Stimulated activated CD4-positive, alpha-beta T cell treated with anti-CD3 and anti-CD28 coated beads, Interleukin-2, amount 100 ng/mL, for 4 hours (primary cell): Measurements from ENCODE around the gene ANKS1B.

Experiments
- DNase-seq: peaks from one replicate; pipeline ENCODE4 v3.0.0-alpha.2; 2020; ENCODE audit warnings: low read depth

ANKS1B gene

GRCh38 chr12:98939350-98939749, 1045.4 kb downstream of the ANKS1B start:
- no peak for DNase-seq

DNA sequence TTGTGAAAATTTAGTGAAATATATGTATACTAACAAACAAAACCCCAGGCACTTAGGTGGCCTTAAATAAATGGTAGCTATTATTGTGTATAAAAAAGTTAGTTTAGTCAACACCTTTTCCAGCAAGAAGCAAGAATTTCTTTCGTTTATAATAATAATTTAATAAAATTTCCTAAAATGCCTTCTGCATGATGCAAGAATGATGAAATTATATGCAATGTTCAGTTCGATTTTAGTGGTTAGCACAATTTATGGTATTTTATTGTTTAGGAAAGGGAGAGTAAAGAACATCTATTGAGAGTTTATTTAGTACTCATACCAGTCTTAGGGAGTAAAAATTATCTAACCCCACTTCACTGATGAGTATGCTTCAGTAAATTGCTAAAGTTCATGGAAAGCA, 1048.9 kb downstream of the ANKS1B start:
- no peak for DNase-seq

DNA sequence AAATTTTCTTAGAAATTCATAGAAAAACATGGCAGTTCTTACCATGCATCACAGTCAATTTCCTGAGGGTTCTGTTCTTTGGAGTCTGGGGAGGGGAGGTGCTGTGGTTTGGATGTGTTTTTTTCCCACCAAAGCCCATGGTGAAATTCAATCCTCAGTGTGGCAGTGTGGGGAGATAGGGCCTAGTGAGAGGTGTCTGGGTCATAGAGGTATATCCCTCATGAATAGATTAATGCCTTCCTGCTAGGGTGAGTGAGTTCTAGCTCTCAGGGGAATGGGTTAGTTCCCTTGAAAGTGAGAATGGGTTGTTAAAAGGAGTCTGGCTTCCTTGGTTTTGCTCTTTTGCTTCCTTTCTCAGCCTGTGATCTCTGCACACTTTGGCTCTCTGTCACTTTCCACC, 1061.9 kb downstream of the ANKS1B start:
- DNase-seq: no peak

DNA sequence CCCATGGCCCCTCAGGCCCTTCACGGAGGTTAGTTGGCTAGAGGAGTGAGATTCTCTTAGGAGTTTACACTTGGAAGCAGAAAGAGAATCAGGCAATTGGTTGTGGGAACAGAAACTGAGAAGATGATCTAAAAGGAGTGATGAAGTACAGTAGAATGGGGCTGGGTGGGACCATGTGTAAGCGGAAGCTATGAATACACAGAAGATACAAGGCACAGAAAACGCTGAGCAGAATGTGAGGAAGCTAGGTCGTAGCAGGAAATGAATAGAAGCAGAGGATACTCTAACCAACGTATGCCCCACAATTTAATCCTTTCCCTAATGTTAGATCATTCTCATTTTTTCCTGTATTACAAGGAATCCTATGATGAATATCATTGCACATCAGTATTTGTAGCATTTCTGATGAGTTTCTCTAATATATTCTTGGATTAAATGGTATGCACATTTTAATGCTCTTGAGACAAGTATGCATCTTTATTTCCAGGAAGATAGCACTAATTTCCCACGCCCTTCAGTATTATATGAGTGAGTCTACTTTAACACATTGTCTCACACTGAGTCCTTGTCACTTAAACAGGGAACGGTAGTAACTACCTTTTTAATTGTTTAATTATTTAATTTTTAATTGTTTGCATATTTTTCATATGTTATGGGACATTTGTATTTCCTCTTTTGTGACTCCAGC, 1066.4 kb downstream of the ANKS1B start:
- no peak for DNase-seq

DNA sequence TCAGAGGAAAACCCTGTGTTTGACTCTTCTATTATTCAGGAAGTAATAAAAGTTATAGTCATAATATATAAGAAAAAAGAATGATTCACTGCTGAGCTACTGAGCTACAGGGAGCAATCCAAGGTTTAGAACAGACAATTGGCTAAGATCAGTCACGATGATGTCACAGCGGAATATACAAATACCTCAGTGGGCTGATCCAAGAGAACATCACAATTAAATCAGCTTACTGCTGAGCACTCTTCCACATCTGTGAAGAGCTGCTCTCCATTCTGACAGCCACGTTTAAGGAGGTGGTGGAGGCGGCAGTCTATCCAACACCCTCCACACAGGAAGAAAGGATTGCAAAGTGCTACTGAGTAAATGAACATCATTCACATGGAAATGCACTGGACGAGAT, 1068.6 kb downstream of the ANKS1B start:
- no peak for DNase-seq

- DNase-seq: no peak
These were observed 1072.2 kb downstream of the ANKS1B start for GRCh38 chr12:98912401-98912974.

GRCh38 chr12:98911396-98911795, 1073.3 kb downstream of the ANKS1B start:
- no peak for DNase-seq

DNA sequence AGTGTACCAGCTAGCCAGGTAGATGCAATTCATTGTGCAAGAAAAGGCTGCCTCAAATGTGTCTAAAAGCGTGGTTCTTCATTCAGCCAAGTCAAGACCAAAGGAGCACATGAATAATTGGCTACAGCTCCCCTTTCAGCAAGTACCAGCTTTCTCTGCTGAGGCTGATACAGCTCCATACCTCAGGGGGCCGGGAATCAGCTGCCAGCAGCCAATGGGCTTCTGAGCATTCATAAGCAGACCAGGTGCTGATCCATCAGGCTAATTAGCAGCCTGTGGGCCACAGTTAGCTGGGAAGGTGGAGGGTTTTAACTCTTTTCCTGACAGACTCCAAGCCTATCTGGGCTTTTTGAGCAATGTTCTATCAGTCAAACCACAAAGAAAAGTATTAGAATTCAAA, 1075.0 kb downstream of the ANKS1B start:
- DNase-seq: no peak

DNA sequence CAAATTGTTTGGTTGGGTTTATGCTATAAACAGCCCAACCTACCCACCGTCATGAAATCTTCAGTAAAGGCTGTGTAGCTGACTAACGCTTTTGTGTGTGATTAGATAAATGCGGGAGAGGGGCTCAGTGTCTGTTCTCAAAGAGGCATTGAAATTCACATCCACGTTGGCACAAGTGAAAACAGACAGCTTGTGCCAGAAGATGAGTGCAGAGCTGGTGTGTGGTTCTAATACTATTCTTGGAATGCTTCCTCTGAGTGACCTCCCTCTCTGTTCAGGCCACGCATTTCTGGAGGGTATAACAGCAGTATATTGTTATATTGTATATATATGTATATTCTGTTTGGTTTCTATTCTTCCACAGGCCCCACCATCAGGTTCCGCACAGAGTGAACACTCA, 1075.9 kb downstream of the ANKS1B start:
- no peak for DNase-seq

- no peak for DNase-seq
These were observed 1080.9 kb downstream of the ANKS1B start for GRCh38 chr12:98903875-98904274.

DNA sequence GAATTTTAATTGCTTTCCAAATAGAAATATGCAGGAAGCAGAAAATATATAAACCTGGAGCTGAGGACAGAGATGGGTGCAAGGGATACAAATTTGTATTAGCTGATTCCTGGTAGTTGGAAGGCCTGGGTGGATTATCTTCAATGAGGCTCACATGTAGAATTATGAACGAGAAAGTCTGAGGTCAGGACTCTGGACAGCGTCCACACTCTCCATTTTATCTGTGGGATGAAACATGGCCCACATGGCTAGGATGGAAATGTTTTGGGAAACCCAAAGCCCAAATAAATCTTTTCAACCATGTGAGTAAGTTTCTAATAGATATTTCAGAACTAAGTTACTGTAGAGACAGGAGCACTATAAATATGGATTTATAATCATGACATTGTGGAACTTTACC, 1083.5 kb downstream of the ANKS1B start:
- DNase-seq: no peak

GRCh38 chr12:98896938-98897337, 1087.8 kb downstream of the ANKS1B start:
- DNase-seq: no peak

DNA sequence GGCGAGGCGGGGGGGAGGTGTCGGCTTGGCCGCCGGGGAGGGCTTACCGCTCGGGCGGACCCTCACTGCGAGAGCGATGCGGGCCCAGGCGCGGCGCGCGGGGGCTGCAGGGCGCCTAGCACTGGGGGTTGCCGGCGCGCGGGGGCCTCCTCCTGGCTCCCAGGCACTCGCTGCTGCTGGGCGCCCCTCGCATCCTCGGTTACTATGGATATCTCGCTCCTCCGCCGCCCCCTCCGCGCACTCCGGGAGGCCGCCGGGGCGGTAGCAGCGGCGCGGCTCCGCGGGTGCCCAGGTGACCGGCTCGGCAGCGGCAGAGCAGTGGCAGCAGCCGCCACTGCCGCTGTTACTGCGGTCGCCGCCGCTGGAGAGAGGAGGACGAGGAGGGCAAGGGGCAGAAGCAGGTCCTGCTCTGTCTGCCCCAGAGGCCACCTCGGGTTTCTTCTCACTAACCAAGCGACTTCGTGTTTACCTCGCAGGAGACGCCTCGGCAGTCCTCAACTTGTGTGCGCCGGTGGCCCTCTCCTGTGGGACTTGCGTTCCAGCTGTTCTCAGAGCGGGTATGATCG, 1089.6 kb downstream of the ANKS1B start:
- no peak for DNase-seq

- DNase-seq: no peak
These were observed 1090.2 kb downstream of the ANKS1B start for GRCh38 chr12:98894412-98895085.

GRCh38 chr12:98893675-98894411, 1090.9 kb downstream of the ANKS1B start:
- DNase-seq: no peak

DNA sequence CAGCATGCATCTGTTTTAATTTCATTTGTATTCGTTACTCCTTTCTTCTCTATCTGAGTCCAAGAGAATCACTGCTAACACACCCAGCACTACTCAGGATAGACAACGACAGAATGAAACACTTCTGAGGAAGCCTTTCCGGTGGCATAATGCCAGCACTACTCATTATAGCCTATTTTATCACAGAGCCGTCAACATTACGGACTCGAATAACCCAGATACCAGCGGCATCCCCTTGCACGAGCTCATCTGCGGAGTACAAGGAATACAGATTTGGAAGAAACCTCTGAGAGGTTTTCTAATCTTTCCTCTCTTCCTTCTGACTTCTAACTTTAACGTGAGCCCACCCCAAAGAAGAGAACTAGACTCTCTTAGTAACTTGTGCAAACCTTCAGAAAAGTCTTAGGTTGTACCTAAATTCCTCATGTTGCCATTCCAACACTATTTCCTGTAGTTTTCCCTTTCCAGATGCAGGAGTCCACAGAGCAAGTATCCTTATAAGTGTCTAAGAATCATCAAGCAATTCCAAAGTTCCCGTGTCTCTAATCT, 1091.5 kb downstream of the ANKS1B start:
- no peak for DNase-seq

DNA sequence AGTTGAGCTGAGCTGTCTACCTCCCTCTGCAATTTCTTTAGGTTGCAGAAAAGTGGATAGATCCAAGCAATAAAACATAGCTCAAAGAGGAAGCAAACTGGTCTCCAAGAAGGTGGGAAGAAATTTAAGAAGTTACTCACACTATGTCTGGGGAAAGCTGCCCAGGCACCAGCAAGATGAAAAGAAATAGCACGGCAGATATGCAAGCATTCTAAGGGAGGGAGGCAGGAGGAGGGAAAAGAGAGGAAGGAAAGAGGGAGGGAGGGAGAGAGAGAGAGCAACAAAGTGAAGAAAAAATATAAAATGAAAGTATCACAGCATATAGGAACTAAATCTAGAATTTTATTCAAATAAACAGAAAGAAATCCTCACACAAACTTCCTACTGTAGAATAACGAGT, 1099.0 kb downstream of the ANKS1B start:
- DNase-seq: no peak

DNA sequence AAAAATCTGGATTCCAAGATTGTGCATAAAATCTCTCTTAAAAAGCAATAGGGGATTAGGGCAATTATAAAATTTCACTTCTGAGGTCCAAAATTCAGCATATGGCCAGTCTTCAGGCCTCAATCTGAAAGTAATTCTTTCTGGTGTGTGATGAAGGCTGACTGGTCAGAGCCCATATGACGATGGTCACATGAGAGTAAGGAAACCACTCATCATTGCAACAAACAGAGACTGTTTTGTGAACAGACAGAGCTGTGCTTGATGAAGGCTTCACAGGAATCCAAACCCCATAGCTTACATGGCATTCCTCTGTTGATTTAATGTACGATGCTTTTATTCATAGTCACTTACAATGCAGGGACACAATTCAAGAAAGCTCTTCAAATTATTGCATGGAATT, 1101.5 kb downstream of the ANKS1B start:
- DNase-seq: no peak

DNA sequence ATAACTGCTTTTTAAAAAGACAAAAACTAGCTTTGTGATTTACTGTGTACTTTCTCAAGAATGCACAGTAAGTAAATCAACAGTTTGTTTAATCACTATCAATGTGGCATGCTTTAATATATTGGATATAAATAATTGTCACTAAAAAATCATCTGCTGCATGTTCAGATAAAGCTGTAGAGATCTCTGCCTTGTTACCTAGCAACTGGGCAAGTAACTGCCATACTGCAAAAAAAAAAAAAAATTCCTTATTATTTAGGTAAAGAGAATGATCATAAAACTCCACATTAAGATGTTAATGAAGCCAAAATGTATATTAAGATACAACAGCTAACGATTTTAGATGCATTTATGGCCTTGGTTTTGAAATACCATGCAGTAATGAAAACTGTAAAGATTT, 1102.2 kb downstream of the ANKS1B start:
- no peak for DNase-seq

GRCh38 chr12:98873776-98874175, 1111.0 kb downstream of the ANKS1B start:
- no peak for DNase-seq

DNA sequence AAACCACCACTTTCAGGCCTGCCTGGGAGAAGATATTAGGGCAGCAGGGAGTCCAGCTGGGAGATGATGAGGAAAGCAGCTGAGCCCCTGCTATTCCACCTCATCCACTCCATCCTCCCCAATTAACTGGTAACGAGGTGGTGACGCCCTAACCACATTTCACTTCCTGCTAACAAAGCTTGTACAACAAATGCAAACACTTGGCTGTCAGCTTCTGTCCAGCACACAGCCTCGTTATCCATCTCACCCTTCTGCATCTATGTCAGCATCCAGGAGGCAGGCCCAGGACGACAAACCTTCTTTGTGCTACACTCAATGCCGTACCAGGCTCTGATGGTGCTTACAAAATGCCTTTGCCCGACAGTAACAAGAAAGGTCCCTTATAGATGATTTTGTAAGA, 1114.2 kb downstream of the ANKS1B start:
- DNase-seq: no peak

DNA sequence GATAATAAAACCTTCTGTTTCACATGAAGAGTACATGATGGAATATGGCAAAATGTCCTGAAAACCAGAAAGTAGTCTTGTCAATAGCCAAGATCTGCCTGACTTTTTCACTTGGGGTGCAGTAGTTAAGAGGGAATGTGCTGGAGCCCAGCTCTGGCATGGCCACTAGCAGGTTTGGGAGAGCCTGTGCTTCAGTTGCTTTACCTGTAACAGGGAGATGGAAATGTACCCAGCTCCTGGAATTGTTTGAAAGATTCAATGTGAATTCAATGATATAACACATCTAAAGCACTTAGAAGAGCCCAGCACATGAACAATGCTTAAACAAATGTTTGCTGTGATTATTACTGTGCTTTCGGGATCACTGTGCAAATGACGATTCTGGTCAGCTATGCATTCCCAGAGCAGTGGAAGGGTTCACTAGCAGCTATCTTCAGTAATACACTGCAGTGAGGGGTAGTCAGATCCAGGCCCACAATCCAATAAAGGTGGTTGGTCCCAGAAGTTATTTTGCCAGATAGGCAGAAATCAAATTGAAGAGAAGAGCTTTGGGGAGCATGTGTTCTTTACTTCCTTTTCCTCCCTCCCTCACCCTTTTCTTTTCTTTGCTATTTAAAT, 1114.7 kb downstream of the ANKS1B start:
- no peak for DNase-seq
